Nucleus accumbens (tissue), 56 donors: Measurements from ENCODE around the gene MLANA.
"Not testable (repeated sequence)": the region's sequence is repeated elsewhere in the genome, so short reads cannot be mapped to it uniquely, and the experiment has no call there.

Experiments used
- DNase-seq, 56 donors: peaks; one replicate each; lab custom pipeline; 2025; lab: John Stamatoyannopoulos, UW

The MLANA gene

GRCh38 chr9:5869315-5870019 is 21.2 kb upstream of the MLANA start:
- no peak for DNase-seq

GRCh38 chr9:5870020-5870339 is 20.7 kb upstream of the MLANA start:
- DNase-seq, result no peak

- peak in 3 of 56 donors; percentile 1 to 56 (median 8) for DNase-seq
Observed at GRCh38 chr9:5870691-5871090, 20.0 kb upstream of the MLANA start.

GRCh38 chr9:5871785-5872184 is 18.9 kb upstream of the MLANA start:
- no peak for DNase-seq

- DNase-seq, result no peak
Observed at GRCh38 chr9:5872511-5872910, 18.2 kb upstream of the MLANA start.

- no peak for DNase-seq
Observed at GRCh38 chr9:5873439-5873838, 17.2 kb upstream of the MLANA start.

GRCh38 chr9:5874048-5874447 is 16.6 kb upstream of the MLANA start:
- no peak for DNase-seq

GRCh38 chr9:5876026-5876425 is 14.7 kb upstream of the MLANA start:
- DNase-seq, result no peak

GRCh38 chr9:5876711-5877110 is 14.0 kb upstream of the MLANA start:
- DNase-seq, result no peak

GRCh38 chr9:5879419-5880181 is 11.1 kb upstream of the MLANA start:
- DNase-seq, result peak in 11 of 56 donors; percentile 2 to 52 (median 8)

GRCh38 chr9:5882244-5883012 is 8.3 kb upstream of the MLANA start:
- DNase-seq, result not testable (repeated sequence)

GRCh38 chr9:5884191-5884590 is 6.5 kb upstream of the MLANA start:
- no peak for DNase-seq

- DNase-seq, result peak in 53 of 56 donors; percentile 5 to 86 (median 51)
Observed at GRCh38 chr9:5886114-5886939, 4.4 kb upstream of the MLANA start.

GRCh38 chr9:5892456-5893133 is 1.9 kb downstream of the MLANA start:
- peak in 6 of 56 donors; percentile 9 to 33 (median 17) for DNase-seq

GRCh38 chr9:5893134-5893505 is 2.4 kb downstream of the MLANA start:
- DNase-seq, result no peak

GRCh38 chr9:5893591-5894236 is 3.0 kb downstream of the MLANA start:
- DNase-seq, result no peak

GRCh38 chr9:5894237-5894959 is 3.7 kb downstream of the MLANA start:
- no peak for DNase-seq

- peak in 20 of 56 donors; percentile 1 to 72 (median 21) for DNase-seq
Observed at GRCh38 chr9:5895782-5896181, 5.1 kb downstream of the MLANA start.

- DNase-seq, result no peak
Observed at GRCh38 chr9:5896863-5897262, 6.2 kb downstream of the MLANA start.
